NCI-H345 (cell line): ENCODE measurements around the gene PRR9.
"Not testable (repeated sequence)": the region's sequence is repeated elsewhere in the genome, so short reads cannot be mapped to it uniquely, and the experiment has no call there.

Source experiments
- DNase-seq: peaks from one replicate; lab custom pipeline; 2025; lab: John Stamatoyannopoulos, UW

PRR9 gene

GRCh38 chr1:153217212-153217611 lies at the start of gene PRR9:
TSS of gene PRR9 (plus strand) at chr1:153217584. CDS start at chr1:153218145, 561 bp downstream.
- DNase-seq: no peak

DNA sequence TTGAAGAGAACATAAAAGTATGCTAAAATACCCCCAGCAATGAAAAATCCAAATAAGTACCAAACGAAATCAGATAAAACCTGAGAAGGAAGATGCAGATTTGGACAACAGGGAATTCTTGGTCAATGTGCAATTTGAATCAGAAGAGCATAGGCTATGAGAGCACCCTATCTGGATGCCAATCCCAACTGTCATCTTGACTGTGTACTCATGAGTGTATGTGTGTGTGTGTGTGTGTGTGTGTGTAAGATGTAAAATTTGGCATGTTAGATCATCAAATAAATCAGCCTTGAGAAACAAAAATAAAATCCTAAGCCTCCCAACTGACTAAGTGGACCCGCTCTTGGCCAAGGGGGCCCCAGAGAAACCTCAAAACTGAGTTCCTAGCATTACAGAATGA lies 48.7 kb upstream of the PRR9 start:
- no peak for DNase-seq

DNA sequence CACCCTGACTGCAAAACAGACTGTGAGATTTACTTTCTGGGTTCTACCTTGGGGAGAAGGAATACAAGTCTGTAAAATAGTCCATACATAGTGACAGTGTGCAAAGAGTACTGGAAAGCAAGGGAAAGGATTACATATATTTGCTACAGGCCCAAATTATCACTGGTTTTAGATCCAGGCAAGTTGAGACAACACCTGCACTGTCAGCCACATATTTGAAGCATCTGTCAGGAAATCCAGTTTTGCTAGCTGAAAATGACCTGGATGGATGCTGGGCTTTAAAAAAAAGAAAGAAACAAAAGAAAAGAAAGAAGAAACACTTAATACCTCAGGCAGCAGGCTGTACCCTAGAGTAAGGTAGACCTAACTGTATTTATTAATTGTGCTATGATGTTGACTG lies 42.8 kb upstream of the PRR9 start:
- DNase-seq: no peak

GRCh38 chr1:153178922-153179321 lies 38.5 kb upstream of the PRR9 start:
- DNase-seq: no peak

GRCh38 chr1:153180556-153180955 lies 36.8 kb upstream of the PRR9 start:
- no peak for DNase-seq

DNA sequence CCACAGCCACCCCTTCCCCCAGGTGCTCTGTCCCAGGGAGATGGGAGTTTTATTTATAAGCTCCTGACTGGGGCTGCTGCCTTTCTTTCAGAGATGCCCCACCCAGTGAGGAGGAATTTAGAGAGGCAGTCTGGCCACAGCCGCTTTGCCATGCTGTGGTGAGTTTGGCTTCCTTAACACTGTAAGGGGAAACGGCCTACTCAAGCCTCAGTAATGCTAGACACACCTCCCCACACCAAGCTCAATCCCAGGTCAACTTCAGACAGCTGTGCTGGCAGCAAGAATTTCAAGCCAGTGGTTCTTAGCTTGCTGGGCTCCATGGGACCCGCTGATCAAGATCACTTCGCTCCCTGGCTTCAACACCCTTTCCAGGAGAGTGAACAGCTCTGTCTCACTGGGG lies 29.1 kb upstream of the PRR9 start:
- DNase-seq: not testable (repeated sequence)

GRCh38 chr1:153190373-153190772 lies 27.0 kb upstream of the PRR9 start:
- DNase-seq: peak; percentile 45

GRCh38 chr1:153192697-153193096 lies 24.7 kb upstream of the PRR9 start:
- peak; percentile 77 for DNase-seq

DNA sequence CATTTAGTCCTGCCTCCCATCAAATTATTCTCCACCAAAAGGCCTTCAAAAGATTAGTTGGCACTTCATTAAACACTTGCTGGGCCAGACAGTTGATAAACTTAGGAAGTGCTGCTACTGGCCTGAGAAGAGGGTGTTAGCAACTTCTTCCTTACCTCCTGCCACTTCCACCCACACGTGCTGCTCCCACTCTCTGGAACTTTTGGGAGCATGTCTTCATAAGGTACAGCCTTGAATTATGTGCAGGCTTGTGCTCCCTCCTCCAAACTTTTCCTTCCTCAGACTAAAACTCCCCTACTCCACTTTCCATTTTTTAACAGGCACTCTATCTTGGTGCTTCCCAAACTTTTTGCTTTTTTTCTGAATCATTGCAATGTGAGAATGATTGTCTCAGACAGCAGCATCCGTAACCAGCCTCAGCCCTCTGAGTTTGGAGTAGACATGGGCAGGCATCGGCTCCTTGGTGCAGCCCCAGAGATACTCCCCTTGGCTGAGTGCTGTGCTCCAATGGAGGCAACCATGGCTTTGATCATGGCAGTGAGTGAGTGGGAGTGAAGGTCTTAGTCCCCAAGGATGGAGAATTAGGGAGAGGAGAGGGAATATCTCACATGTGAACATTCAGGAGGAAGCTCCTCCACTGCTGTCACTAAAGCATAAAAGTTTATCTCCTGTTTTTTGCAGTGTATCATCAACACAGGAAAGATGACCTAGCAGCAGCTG lies 22.9 kb upstream of the PRR9 start:
- no peak for DNase-seq

GRCh38 chr1:153195216-153195615 lies 22.2 kb upstream of the PRR9 start:
- no peak for DNase-seq

DNA sequence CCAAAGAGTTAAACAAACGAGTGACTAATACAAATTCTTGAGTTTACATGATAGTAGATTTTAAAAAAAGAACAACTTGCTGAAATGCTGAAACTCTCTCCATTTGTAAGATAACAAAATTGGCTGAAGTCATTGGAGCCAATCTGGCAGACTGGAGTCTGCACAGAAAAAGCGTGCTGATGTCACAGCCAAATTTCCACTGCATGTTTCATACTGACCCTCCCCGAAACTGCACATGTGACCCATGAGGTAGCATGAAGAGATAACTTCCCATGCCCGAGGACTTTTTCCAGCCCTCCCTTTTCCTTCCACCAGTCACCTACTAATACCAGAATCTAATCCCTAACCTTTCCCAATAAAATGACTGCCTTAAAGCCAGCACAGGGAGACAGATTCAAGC lies 15.4 kb upstream of the PRR9 start:
- no peak for DNase-seq

DNA sequence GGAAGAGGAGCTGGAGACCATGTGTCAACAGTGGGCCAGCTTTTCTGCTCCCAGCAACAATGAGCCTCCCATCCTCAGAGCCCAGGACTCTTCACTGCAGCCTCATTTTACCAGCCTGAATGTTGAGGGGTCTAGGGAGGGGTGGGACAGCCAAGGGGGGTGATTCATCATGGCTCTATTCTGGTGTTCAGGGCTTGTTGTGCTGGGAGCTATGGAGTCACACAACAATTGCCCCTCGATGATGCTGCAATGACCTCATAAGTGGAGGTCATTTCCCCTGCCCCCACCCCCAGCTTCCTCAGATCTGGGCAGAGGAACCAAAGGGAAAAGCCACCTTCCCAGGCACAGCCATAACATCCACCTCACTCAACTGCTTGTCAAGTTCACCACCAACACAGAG lies 14.3 kb upstream of the PRR9 start, which contains the start of gene LELP1:
TSS of gene LELP1 (plus strand) at position 301 of the 400 bp plus-strand sequence. CDS start 1,278 bp downstream, outside the sequence.
- no peak for DNase-seq

GRCh38 chr1:153206631-153207030 lies 10.8 kb upstream of the PRR9 start:
- no peak for DNase-seq

DNA sequence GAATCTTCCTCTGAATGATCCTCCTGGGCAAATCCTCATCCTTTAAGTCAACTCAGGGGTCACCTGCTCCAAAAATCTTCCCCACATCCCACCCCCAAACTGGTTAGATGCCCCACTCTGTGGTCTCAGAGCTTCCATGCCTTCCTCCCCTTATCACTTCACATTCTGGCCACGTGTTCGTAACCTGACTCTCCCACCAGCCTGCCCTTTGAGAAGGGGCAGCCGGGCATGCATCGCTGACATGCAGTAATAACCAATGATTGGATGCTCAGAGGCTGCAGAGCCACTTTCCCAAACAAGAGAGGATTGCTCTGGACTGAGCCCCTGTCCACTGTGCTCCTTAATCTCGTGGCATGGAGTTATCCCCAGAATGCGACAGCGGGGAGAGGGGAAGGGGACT lies 7.2 kb upstream of the PRR9 start:
- no peak for DNase-seq

GRCh38 chr1:153212201-153212600 lies 5.2 kb upstream of the PRR9 start:
- DNase-seq: no peak

GRCh38 chr1:153213519-153213918 lies 3.9 kb upstream of the PRR9 start:
- no peak for DNase-seq

DNA sequence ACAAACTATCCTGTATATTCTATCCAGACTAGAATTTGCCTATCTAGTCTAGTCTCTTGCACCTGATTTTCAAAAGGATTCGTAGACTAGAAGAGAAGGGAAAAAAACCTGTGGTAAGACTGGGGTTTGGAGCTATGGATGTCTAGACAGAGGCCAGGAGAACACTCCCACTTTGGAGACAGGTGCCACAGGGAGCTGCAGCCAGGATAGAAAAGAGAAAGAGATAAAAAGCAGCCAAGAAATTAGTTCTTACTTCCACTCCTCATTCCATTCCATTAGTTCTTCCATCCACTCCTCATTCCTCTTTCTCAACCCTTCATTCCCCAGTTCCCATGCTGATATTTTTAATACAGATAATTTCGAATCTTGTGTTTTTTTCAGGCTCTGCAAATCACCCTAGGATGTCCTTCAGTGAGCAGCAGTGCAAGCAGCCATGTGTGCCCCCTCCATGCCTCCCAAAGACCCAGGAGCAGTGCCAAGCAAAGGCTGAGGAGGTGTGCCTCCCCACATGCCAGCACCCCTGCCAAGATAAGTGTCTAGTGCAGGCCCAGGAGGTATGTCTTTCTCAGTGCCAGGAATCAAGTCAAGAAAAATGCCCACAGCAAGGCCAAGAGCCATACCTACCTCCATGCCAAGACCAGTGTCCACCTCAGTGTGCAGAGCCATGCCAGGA lies 496 bp downstream of the PRR9 start:
- DNase-seq: no peak

- peak; percentile 48 for DNase-seq
Observed at GRCh38 chr1:153220606-153221303, 3.4 kb downstream of the PRR9 start.

GRCh38 chr1:153223040-153223891 lies 5.9 kb downstream of the PRR9 start:
- DNase-seq: peak; percentile 81

DNA sequence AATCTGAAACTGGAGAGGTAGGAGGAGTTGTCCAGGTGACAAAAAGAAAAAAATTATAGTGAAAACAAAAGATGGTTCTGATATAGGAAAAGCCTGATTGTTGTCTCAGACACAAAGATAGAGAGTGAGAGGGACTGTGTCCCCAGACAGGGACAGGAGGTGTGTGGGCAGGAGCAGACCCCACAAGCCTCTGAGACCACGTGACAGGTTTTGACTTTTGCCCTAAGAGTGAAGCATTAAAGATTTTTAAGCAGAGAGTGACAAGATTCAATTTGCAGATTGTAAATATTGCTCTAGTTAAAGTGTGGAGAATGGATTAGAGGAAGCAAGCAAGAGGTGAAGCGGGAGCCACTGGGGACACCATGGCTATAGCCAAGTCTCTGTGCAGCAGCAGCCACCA lies 10.4 kb downstream of the PRR9 start:
- no peak for DNase-seq

GRCh38 chr1:153228491-153228890 lies 11.1 kb downstream of the PRR9 start:
- DNase-seq: no peak
